ENCODE measurements around the gene ARHGDIA.

The ARHGDIA gene

DNA sequence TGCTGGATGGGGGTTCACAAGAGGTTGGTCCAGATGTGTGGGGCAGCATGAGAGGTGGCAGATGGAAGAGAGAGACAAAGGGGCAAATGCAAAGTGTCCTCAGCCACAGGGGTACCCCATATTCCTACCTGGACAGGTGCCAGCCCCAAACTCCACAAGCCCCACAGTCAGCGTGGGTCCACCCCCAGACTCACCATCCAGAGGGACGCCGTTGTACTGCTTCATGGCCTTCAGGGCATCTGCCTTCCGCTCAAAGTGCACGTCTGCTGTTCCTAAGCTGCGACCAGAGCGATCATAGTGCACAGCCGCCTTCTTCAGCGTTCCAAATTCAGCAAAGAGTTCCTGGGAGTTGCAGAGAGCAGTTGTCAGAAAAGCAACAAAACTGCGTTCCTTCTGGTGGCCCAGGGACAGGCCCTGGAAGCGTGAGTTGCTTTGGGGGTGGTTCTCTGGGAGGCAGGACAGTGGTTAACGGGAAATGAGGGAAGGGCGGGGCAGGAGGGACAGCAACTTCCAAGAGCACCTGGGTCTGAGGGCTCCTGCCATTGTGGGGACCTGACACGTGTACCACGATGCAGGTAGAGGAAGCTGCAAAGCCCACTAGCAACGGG is 18.0 kb upstream of the ARHGDIA start:
- DNase-seq (ENCODE audit: low read depth, low spot score): no peak
- in situ Hi-C loops (cut with HindIII; ENCODE audit: low sequenced_read_pairs): no loop called here
- TF ChIP-seq, protein P1, sequence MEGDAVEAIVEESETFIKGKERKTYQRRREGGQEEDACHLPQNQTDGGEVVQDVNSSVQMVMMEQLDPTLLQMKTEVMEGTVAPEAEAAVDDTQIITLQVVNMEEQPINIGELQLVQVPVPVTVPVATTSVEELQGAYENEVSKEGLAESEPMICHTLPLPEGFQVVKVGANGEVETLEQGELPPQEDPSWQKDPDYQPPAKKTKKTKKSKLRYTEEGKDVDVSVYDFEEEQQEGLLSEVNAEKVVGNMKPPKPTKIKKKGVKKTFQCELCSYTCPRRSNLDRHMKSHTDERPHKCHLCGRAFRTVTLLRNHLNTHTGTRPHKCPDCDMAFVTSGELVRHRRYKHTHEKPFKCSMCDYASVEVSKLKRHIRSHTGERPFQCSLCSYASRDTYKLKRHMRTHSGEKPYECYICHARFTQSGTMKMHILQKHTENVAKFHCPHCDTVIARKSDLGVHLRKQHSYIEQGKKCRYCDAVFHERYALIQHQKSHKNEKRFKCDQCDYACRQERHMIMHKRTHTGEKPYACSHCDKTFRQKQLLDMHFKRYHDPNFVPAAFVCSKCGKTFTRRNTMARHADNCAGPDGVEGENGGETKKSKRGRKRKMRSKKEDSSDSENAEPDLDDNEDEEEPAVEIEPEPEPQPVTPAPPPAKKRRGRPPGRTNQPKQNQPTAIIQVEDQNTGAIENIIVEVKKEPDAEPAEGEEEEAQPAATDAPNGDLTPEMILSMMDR (IDR thresholded peaks at IDR 0.05; ENCODE audit: low read depth, low read length): no peak
- H3K4me3 ChIP-seq (ENCODE audit: low read depth, low read length): no peak overlapping the region

DNA sequence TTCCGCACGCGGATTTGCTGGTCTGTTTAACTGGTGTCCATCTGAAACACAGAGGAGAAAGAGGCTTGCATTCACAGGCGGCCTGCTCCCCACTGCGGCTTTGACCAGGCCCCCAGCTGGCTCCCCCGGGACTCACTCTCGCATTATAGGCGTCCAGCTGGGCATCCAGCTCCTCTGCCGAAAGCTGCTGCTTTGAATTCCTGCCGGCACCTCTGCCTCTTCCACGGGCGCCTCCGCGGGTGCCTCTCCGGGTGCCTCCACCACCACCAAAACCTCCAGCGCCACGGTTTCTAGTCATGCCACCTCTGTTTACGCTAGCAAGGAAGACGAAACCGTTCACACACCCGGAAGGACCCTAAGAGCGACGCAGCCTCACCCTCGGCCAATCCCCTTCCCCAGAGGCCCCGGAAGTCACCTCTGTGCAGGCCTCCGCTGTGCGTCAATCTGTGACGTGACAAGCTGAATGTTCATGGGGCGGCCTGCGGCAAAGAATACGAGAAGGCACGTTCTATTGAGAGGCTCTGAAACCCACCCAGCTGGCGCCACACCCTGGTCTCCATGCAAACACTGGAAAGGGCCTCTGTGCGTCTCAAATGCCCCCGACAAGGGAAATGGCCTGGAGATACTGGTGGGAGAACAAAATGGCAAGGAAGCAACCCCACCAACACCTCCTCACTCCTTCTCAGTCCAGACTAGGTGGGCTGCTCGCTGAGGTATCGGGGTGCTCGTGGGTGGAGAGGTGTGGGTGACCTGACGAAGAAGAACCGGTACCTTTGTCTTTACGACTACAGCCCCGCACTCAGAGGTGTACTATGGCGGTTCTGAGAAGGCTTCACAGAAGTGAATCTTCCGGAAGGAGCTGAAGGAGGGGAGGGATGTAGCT is 17.2 kb upstream of the ARHGDIA start:
- in situ Hi-C loops (cut with HindIII; ENCODE audit: low sequenced_read_pairs): no loop called here

DNA sequence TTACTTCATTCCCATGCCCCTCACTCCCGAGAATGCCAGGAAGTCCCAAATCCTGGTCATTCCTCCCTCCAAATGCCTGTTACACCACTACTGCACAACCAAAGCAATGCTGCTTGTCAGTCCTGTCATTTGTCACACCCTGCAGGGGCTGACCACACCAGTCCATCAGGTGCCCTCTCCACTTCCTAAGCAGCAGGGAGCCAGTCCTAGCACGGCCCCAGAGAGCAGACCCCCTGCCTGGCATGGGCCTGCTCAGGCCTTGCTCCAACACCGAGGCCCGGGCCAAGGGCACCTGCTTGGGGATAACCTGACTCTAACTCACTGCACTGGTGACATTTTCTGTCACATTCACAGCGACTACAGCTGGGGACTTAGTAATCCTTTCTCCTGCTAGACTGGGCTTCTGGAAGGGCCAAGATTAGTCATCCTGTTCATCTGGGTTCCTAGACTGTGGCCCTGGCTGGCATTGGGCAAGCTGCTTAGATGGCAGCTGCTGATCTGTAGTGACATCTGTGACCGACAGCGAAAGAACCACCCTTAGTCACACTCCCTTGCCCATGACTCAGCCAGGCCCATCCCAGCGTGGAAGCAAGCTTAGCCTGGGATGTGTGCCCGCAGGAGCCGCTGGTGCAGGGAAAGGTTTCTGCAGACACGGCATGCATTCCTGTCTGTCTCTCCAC is 14.9 kb upstream of the ARHGDIA start:
- H3K4me3 ChIP-seq (ENCODE audit: low read depth, low read length): no peak overlapping the region
- TF ChIP-seq, protein P1 (IDR thresholded peaks at IDR 0.05; ENCODE audit: low read depth, low read length): no peak
- no peak for DNase-seq (ENCODE audit: low read depth, low spot score)
- in situ Hi-C loops (cut with HindIII; ENCODE audit: low sequenced_read_pairs): no loop called here

More for the DNA sequence above, 17.2 kb upstream of the ARHGDIA start:
- TF ChIP-seq, protein P1 (IDR thresholded peaks at IDR 0.05; ENCODE audit: low read depth, low read length): no peak
- no peak for DNase-seq (ENCODE audit: low read depth, low spot score)
- H3K4me3 ChIP-seq (ENCODE audit: low read depth, low read length): no peak overlapping the region

DNA sequence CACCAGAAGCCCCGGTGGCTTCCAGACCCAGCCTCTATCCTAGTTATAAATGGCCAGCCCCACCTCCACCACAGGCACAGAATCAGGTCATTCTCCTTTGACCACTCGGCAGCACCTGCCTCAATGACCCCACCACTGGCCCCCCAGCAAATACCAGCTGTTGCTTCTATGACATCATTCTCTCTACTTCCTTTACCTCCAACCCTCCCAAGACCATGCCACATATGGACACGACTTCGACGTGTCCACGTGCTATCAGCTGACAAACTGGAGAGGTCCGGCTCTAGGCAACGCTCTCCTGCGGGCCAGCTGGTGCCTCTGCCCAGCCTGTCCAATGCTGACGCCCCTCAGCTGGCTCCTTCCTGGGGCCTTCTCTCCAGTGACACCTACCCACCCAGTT is 14.3 kb upstream of the ARHGDIA start:
- in situ Hi-C loops (cut with HindIII; ENCODE audit: low sequenced_read_pairs): no loop called here

DNA sequence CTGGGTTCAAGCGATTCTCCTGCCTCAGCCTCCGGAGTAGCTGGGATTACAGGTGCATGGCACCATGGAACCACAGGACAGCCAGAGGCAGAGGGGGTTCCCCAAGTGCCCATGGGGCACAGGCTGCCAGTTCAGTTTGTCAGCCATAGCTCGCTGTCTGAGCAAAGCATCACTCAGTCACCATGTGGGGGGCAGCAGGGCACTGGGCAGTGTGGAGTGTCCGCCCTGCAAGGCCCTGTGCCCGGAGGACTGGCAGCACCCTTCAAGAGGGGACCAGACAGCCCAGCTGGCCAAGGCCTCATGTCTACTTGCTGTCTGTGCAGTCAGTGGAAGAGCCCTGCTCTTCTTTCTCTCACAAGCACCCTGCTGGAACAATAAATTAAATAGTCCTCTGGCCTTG is 13.8 kb upstream of the ARHGDIA start:
- DNase-seq (ENCODE audit: low read depth, low spot score): no peak
- TF ChIP-seq, protein P1 (IDR thresholded peaks at IDR 0.05; ENCODE audit: low read depth, low read length): no peak
- H3K4me3 ChIP-seq (ENCODE audit: low read depth, low read length): no peak overlapping the region
- in situ Hi-C loops (cut with HindIII; ENCODE audit: low sequenced_read_pairs): no loop called here

More for the DNA sequence above, 14.3 kb upstream of the ARHGDIA start:
- TF ChIP-seq, protein P1 (IDR thresholded peaks at IDR 0.05; ENCODE audit: low read depth, low read length): no peak
- no peak for DNase-seq (ENCODE audit: low read depth, low spot score)
- no peak overlapping the region for H3K4me3 ChIP-seq (ENCODE audit: low read depth, low read length)

DNA sequence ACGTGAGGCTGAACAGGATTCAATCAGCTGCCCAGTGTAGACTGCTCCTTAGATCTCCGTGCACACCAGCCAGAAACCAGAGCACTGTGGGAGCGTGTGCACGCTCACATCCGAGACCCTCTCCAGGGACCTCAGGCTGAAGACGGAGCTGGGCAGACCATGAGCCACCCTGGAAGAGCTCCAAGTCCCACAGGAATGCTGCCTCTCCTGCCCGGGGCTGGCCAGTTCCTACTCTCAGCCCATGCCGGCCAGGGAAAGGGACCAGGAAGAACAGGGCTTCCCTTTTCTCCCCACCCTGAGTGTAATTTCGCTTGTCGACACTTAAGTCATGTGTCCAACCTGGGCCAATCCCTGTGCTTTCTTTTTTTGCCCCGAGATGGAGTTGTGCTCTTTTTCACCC is 13.4 kb upstream of the ARHGDIA start:
- in situ Hi-C loops (cut with HindIII; ENCODE audit: low sequenced_read_pairs): no loop called here
- TF ChIP-seq, protein P1 (IDR thresholded peaks at IDR 0.05; ENCODE audit: low read depth, low read length): no peak
- DNase-seq (ENCODE audit: low read depth, low spot score): no peak
- no peak overlapping the region for H3K4me3 ChIP-seq (ENCODE audit: low read depth, low read length)

Data from astrocyte of the spinal cord (primary cell).